OCI-LY7 (cell line): Measurements from ENCODE around the gene BTN1A1. TPM values are rescaled to one million over a fixed set of nuclear protein-coding genes. Genes with fewer than 3 reads are reported as not detected.

Experiments
- BruUV-seq: library from RNA; stranded (reverse); fragments of 400-500 nt; replicated peaks from 2 replicates; lab custom pipeline; 2021; lab: Mats Ljungman, UMichigan
- CTCF ChIA-PET: fragments of 300-600 bp; sonication (Branson Sonifier 250); formaldehyde crosslinking; loops from one replicate; lab custom pipeline; 2022; ENCODE audit warnings: antibody characterized with exemption; ENCODE audit not compliant: unreplicated experiment; lab: Charles Lee
- POLR2A ChIA-PET: fragments of 300-600 bp; sonication (Branson Sonifier 250); formaldehyde crosslinking; loops from one replicate; lab custom pipeline; 2022; ENCODE audit warnings: antibody characterized with exemption; lab: Charles Lee
- DNase-seq: peaks from one replicate; pipeline ENCODE4 v3.0.0-alpha.2; 2015; ENCODE audit warnings: low spot score
- H2AFZ ChIP-seq: fragments of 200-600 bp; sonication (generic), shearing (Covaris generic); 2 replicates; pipeline ENCODE4 v1.6.1; 2014; ENCODE audit warnings: mild to moderate bottlenecking, antibody characterized with exemption, low read length, moderate library complexity
- H3K27ac ChIP-seq: fragments of 200-600 bp; sonication (generic); 2 replicates; pipeline ENCODE4 v1.5.1; 2014; ENCODE audit warnings: mixed run types, low read depth, mild to moderate bottlenecking, moderate library complexity, low read length, inconsistent platforms; ENCODE audit not compliant: poor library complexity, severe bottlenecking
- H3K36me3 ChIP-seq: fragments of 200-600 bp; sonication (generic); 2 replicates; pipeline ENCODE4 v1.6.1; 2014; ENCODE audit warnings: mild to moderate bottlenecking, antibody characterized with exemption, low read length, moderate library complexity, mixed read lengths; ENCODE audit not compliant: insufficient read depth
- H3K4me1 ChIP-seq: fragments of 200-600 bp; sonication (generic); 2 replicates; pipeline ENCODE4 v1.5.1; 2014; ENCODE audit warnings: mild to moderate bottlenecking, low read length; ENCODE audit not compliant: insufficient read depth, poor library complexity, severe bottlenecking
- H3K4me2 ChIP-seq: fragments of 200-600 bp; sonication (generic); 2 replicates; pipeline ENCODE4 v1.6.1; 2014; ENCODE audit warnings: mild to moderate bottlenecking, low read length
- H3K4me3 ChIP-seq: fragments of 200-600 bp; sonication (generic); 2 replicates; pipeline ENCODE4 v1.5.1; 2014; ENCODE audit warnings: mild to moderate bottlenecking, low read depth, low read length; ENCODE audit not compliant: poor library complexity, severe bottlenecking
- H3K79me2 ChIP-seq: fragments of 200-600 bp; sonication (generic); 2 replicates; pipeline ENCODE4 v1.6.1; 2016; ENCODE audit warnings: low read depth, mild to moderate bottlenecking, low read length, moderate library complexity, mixed read lengths; ENCODE audit not compliant: insufficient read depth
- H3K9me2 ChIP-seq: fragments of 200-600 bp; sonication (generic); 2 replicates; pipeline ENCODE4 v1.6.1; 2016; ENCODE audit warnings: mild to moderate bottlenecking, low read length, mixed read lengths; ENCODE audit not compliant: insufficient read depth
- H3K9me3 ChIP-seq: fragments of 200-600 bp; sonication (generic); 2 replicates; pipeline ENCODE4 v1.6.1; 2014; ENCODE audit warnings: mild to moderate bottlenecking, mixed run types, low read length, mixed read lengths
- H4K20me1 ChIP-seq: fragments of 200-600 bp; sonication (generic); 2 replicates; pipeline ENCODE4 v1.6.1; 2014; ENCODE audit warnings: mild to moderate bottlenecking, antibody characterized with exemption, low read length, moderate library complexity, mixed read lengths; ENCODE audit not compliant: insufficient read depth
- EZH2phosphoT487 ChIP-seq: fragments of 200-600 bp; sonication (generic); IDR thresholded peaks from 2 replicates; pipeline ENCODE4 v1.6.1; 2018; ENCODE audit warnings: low read depth, borderline replicate concordance, mild to moderate bottlenecking, mixed run types, antibody characterized with exemption, low read length, moderate library complexity, mixed read lengths
- intact Hi-C: fragments of 100-400 bp; cut with micrococcal nuclease; formaldehyde crosslinking; loops from one replicate; pipeline ENCODE4 v1.10.0; 2022; ENCODE audit not compliant: unreplicated experiment
- total RNA-seq, 2 experiments: library from RNA; depleted of rRNA in 1 of 2; stranded (reverse); fragments of >200 nt in 1 of 2; shearing (Covaris generic) in 1 of 2; gene quantifications; 2 replicates each; pipeline ENCODE4 v1.2.3, GENCODE V29; 2014 to 2022
- TF ChIP-seq, protein P1 (sequence below): fragments of 200-600 bp; sonication (generic); conservative IDR thresholded peaks from 2 replicates; pipeline ENCODE4 v1.5.1; 2014; ENCODE audit warnings: mild to moderate bottlenecking, antibody characterized with exemption, low read length, moderate library complexity, mixed read lengths

The BTN1A1 gene
- total RNA-seq, 2 experiments from 2014 or later: 0.25 to 1.0 TPM

DNA sequence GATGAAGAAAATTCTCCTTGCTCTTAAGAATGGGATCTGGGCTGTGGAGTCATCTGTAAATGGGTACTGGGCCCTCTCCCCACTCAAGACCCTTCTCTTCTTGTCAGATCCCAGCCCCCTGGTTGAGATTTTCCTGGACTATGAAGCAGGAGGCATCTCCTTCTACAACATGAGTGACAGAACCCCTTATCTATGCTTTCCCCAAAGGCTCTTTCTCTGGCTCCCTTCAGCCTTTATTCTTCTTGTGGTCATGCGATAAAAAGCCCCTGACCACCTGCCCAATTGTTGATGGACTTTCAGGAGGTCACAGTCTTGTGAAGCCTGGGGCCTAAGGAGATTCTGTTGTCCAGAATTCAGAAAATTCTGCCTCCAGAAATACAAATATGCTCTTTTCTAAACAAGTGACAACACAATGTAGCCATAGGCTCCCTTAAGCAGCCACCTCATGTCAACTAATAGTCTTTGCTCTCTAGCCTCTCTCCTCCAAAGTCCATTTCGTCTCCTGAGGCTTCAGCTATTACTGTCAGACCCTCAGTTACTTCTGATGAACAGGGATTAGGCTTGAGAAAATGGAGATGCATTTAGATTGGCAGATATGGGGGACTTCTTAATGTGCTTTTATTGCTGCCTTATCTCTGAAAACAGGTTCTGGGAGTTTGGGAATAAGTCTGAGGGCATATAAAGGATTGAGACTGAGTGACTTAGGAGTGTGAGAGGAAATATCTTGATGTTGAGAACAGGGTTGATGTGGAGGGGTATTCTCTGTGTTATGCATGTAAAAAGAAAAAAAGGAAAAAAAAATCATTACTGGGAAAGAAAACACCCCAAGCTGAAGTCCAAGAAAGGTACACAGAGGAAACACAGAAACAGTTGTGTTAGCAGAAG is 21.8 kb upstream of the BTN1A1 start:
- no peaks in the 10 kb centered on the region for H4K20me1 ChIP-seq
- POLR2A ChIA-PET: interaction anchor here (0.9 to 1.2 kb wide), 2 partner anchors 9 to 60 kb away, joined by 3 to 4 read pairs; no protein-coding TSS in a partner anchor
- peaks cover 19% of the 10 kb centered on the region for H3K9me3 ChIP-seq
- no peaks in the 10 kb centered on the region; the same call in 1 of the 2 replicates for H3K79me2 ChIP-seq
- peaks cover 54% of the 10 kb centered on the region for H3K4me1 ChIP-seq
- CTCF ChIA-PET: no interaction called here
- H3K9me2 ChIP-seq: no peaks in the 10 kb centered on the region
- no peak overlapping the region for H3K4me2 ChIP-seq
- TF ChIP-seq, protein P1, sequence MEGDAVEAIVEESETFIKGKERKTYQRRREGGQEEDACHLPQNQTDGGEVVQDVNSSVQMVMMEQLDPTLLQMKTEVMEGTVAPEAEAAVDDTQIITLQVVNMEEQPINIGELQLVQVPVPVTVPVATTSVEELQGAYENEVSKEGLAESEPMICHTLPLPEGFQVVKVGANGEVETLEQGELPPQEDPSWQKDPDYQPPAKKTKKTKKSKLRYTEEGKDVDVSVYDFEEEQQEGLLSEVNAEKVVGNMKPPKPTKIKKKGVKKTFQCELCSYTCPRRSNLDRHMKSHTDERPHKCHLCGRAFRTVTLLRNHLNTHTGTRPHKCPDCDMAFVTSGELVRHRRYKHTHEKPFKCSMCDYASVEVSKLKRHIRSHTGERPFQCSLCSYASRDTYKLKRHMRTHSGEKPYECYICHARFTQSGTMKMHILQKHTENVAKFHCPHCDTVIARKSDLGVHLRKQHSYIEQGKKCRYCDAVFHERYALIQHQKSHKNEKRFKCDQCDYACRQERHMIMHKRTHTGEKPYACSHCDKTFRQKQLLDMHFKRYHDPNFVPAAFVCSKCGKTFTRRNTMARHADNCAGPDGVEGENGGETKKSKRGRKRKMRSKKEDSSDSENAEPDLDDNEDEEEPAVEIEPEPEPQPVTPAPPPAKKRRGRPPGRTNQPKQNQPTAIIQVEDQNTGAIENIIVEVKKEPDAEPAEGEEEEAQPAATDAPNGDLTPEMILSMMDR: no peak
- no peak for TF ChIP-seq EZH2phosphoT487
- no TSS peak for BruUV-seq
- intact Hi-C loops: no loop called here
- peak overlapping the region; percentile 1; the same call in 1 of the 2 replicates for H2AFZ ChIP-seq
- DNase-seq: no peak
- H3K27ac ChIP-seq: no peak overlapping the region
- H3K36me3 ChIP-seq: peaks cover 9% of the 10 kb centered on the region; the same call in 1 of the 2 replicates
- H3K4me3 ChIP-seq: no peak overlapping the region

DNA sequence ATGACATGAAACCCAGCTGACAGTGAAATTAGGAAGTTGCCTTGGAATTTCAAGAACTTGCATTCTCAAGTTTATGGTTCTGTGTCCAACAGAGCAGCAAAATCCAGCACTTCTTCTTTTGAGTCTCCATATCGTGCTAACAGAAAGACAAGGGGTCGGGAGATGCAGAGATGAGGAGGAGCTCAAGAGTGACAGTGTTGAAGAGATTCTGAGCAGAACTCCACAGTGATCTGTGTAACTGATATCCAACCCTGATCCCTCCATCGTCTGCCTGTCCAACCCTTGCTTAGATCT is 21.2 kb upstream of the BTN1A1 start:
- Histone ChIP-seq H3K27ac (no peak overlapping the region), H3K79me2 (no peaks in the 10 kb centered on the region; the same call in 1 of the 2 replicates), H3K4me1 (peaks cover 57% of the 10 kb centered on the region), H3K4me2 (no peak overlapping the region), H3K36me3 (peaks cover 9% of the 10 kb centered on the region; the same call in 1 of the 2 replicates), H2AFZ (peak overlapping the region; percentile 1; the same call in 1 of the 2 replicates), H3K9me3 (peaks cover 19% of the 10 kb centered on the region), H3K4me3 (no peak overlapping the region), H4K20me1 (no peaks in the 10 kb centered on the region), H3K9me2 (no peaks in the 10 kb centered on the region)
- ChIA-PET POLR2A (interaction anchor here (0.9 to 1.2 kb wide), 2 partner anchors 9 to 60 kb away, joined by 3 to 4 read pairs; no protein-coding TSS in a partner anchor), CTCF (no interaction called here)
- intact Hi-C loops: no loop called here
- DNase-seq: no peak
- no TSS peak for BruUV-seq
- TF ChIP-seq, protein P1: no peak
- TF ChIP-seq EZH2phosphoT487: no peak

DNA sequence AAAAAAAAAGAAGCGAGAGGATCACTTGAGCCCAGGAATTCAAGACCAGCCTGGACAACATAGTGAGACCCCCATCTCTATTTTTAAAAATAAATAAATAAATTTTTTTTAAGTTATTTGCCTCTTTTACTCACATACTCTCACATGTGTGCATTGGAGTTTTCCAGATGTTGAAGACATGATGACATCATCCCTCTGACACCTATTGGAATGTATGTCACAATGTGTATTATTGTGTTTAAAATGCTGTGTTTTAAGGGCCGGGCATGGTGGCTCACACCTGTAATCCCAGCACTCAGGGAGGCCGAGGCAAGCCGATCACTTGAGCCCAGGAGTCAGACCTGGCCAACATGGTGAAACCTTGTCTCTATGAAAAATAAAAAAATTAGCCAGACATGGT is 17.8 kb upstream of the BTN1A1 start:
- no peak overlapping the region for H2AFZ ChIP-seq
- no peaks in the 10 kb centered on the region for H3K79me2 ChIP-seq
- TF ChIP-seq, protein P1: no peak
- no peak for TF ChIP-seq EZH2phosphoT487
- CTCF ChIA-PET: no interaction called here
- H3K27ac ChIP-seq: no peak overlapping the region
- peaks cover 24% of the 10 kb centered on the region for H3K9me3 ChIP-seq
- H4K20me1 ChIP-seq: no peaks in the 10 kb centered on the region
- no peak overlapping the region for H3K4me2 ChIP-seq
- no peak for DNase-seq
- H3K36me3 ChIP-seq: peaks cover 9% of the 10 kb centered on the region; the same call in 1 of the 2 replicates
- intact Hi-C loops: no loop called here
- POLR2A ChIA-PET: interaction anchor here (1.9 kb wide), 1 partner anchor 8 kb away, joined by 4 read pairs; no protein-coding TSS in a partner anchor
- no peak overlapping the region for H3K4me3 ChIP-seq
- no TSS peak for BruUV-seq
- no peaks in the 10 kb centered on the region for H3K9me2 ChIP-seq
- H3K4me1 ChIP-seq: peaks cover 28% of the 10 kb centered on the region
